Measurements from ENCODE around the gene MAIP1. TPM values are rescaled to one million over a fixed set of nuclear protein-coding genes. Genes with fewer than 3 reads are reported as not detected.

Gene MAIP1
- total RNA-seq, 1 experiment from 2014 or later, result 24.1 TPM

- no peak for DNase-seq (ENCODE audit: unreplicated experiment)
- peaks cover 23% of the 10 kb centered on the region for H3K36me3 Mint-ChIP-seq (ENCODE audit: insufficient read depth, unreplicated experiment)
- no peak overlapping the region for H3K4me3 Mint-ChIP-seq (ENCODE audit: unreplicated experiment)
- intact Hi-C loops (cut with micrococcal nuclease), result no loop called here
- ChIA-PET POLR2A (no interaction called here), CTCF (interaction anchor here (0.7 kb wide), 1 partner anchor 37 kb away, joined by 3 read pairs; no protein-coding TSS in a partner anchor)
- H3K27me3 Mint-ChIP-seq (ENCODE audit: insufficient read depth, unreplicated experiment), result no peaks in the 10 kb centered on the region
- H3K4me1 Mint-ChIP-seq (ENCODE audit: insufficient read depth, unreplicated experiment), result peaks cover 15% of the 10 kb centered on the region
- TF ChIP-seq CTCF (IDR thresholded peaks at IDR 0.05; ENCODE audit: unreplicated experiment), result no peak
- no TSS peak for BruUV-seq (replicated peaks)
- H3K27ac Mint-ChIP-seq (ENCODE audit: low read depth, unreplicated experiment), result no peak overlapping the region
- no peaks in the 10 kb centered on the region for H3K9me3 Mint-ChIP-seq (ENCODE audit: unreplicated experiment)
These were observed 38.4 kb upstream of the MAIP1 start for GRCh38 chr2:199916980-199917379.

GRCh38 chr2:199922856-199923255, 32.5 kb upstream of the MAIP1 start:
- H3K36me3 Mint-ChIP-seq (ENCODE audit: insufficient read depth, unreplicated experiment), result peaks cover 52% of the 10 kb centered on the region
- DNase-seq (ENCODE audit: unreplicated experiment), result no peak
- CTCF ChIA-PET, result interaction anchor here (0.7 to 1.4 kb wide), 2 partner anchors 70 to 875 kb away, joined by 3 read pairs; no protein-coding TSS in a partner anchor
- H3K27ac Mint-ChIP-seq (ENCODE audit: low read depth, unreplicated experiment), result peak overlapping the region; percentile 8
- H3K9me3 Mint-ChIP-seq (ENCODE audit: unreplicated experiment), result no peaks in the 10 kb centered on the region
- H3K4me1 Mint-ChIP-seq (ENCODE audit: insufficient read depth, unreplicated experiment), result peaks cover 14% of the 10 kb centered on the region
- H3K27me3 Mint-ChIP-seq (ENCODE audit: insufficient read depth, unreplicated experiment), result no peaks in the 10 kb centered on the region
- no TSS peak for BruUV-seq (replicated peaks)
- POLR2A ChIA-PET, result interaction anchor here (0.9 to 1.9 kb wide), 4 partner anchors 8 to 199 kb away, joined by 4 to 11 read pairs (median 4); no protein-coding TSS in a partner anchor
- H3K4me3 Mint-ChIP-seq (ENCODE audit: unreplicated experiment), result no peak overlapping the region
- TF ChIP-seq CTCF (IDR thresholded peaks at IDR 0.05; ENCODE audit: unreplicated experiment), result no peak
- intact Hi-C loops (cut with micrococcal nuclease), result no loop called here

- peaks cover 14% of the 10 kb centered on the region for H3K4me1 Mint-ChIP-seq (ENCODE audit: insufficient read depth, unreplicated experiment)
- no peaks in the 10 kb centered on the region for H3K27me3 Mint-ChIP-seq (ENCODE audit: insufficient read depth, unreplicated experiment)
- H3K36me3 Mint-ChIP-seq (ENCODE audit: insufficient read depth, unreplicated experiment), result peaks cover 43% of the 10 kb centered on the region
- CTCF ChIA-PET, result interaction anchor here (0.6 kb wide), 1 partner anchor 304 kb away, joined by 3 read pairs; no protein-coding TSS in a partner anchor
- intact Hi-C loops (cut with micrococcal nuclease), result no loop called here
- no peak for DNase-seq (ENCODE audit: unreplicated experiment)
- TF ChIP-seq CTCF (IDR thresholded peaks at IDR 0.05; ENCODE audit: unreplicated experiment), result no peak
- H3K4me3 Mint-ChIP-seq (ENCODE audit: unreplicated experiment), result no peak overlapping the region
- peak overlapping the region; percentile 19 for H3K27ac Mint-ChIP-seq (ENCODE audit: low read depth, unreplicated experiment)
- POLR2A ChIA-PET, result interaction anchor here (0.6 to 1.9 kb wide), 5 partner anchors 9 to 200 kb away, joined by 4 to 11 read pairs (median 4); partner anchors contain the start of gene TYW5
- no peaks in the 10 kb centered on the region for H3K9me3 Mint-ChIP-seq (ENCODE audit: unreplicated experiment)
- no TSS peak for BruUV-seq (replicated peaks)
These were observed 31.5 kb upstream of the MAIP1 start for GRCh38 chr2:199923924-199924323.

- no TSS peak for BruUV-seq (replicated peaks)
- no peak for TF ChIP-seq CTCF (IDR thresholded peaks at IDR 0.05; ENCODE audit: unreplicated experiment)
- H3K4me1 Mint-ChIP-seq (ENCODE audit: insufficient read depth, unreplicated experiment), result peaks cover 14% of the 10 kb centered on the region
- DNase-seq (ENCODE audit: unreplicated experiment), result no peak
- intact Hi-C loops (cut with micrococcal nuclease), result no loop called here
- ChIA-PET CTCF (interaction anchor here (1.0 to 1.5 kb wide), 3 partner anchors 23 to 222 kb away, joined by 3 to 4 read pairs (median 3); no protein-coding TSS in a partner anchor), POLR2A (interaction anchor here (1.3 to 2.8 kb wide), 3 partner anchors 14 to 19 kb away, joined by 3 to 11 read pairs (median 6); partner anchors contain the start of gene C2orf69)
- H3K4me3 Mint-ChIP-seq (ENCODE audit: unreplicated experiment), result no peak overlapping the region
- H3K9me3 Mint-ChIP-seq (ENCODE audit: unreplicated experiment), result no peaks in the 10 kb centered on the region
- no peak overlapping the region for H3K27ac Mint-ChIP-seq (ENCODE audit: low read depth, unreplicated experiment)
- peaks cover 54% of the 10 kb centered on the region for H3K36me3 Mint-ChIP-seq (ENCODE audit: insufficient read depth, unreplicated experiment)
- H3K27me3 Mint-ChIP-seq (ENCODE audit: insufficient read depth, unreplicated experiment), result no peaks in the 10 kb centered on the region
These were observed 28.6 kb upstream of the MAIP1 start for GRCh38 chr2:199926806-199927205.
